IPS DF 4.7 (cell line): ENCODE data around the gene POU2F2.

ENCODE experiments used
- DNase-seq: peaks from one replicate; pipeline ENCODE4 v3.0.0-alpha.2; 2013; ENCODE audit warnings: low spot score; ENCODE audit errors: extremely low read depth

Gene POU2F2

DNA sequence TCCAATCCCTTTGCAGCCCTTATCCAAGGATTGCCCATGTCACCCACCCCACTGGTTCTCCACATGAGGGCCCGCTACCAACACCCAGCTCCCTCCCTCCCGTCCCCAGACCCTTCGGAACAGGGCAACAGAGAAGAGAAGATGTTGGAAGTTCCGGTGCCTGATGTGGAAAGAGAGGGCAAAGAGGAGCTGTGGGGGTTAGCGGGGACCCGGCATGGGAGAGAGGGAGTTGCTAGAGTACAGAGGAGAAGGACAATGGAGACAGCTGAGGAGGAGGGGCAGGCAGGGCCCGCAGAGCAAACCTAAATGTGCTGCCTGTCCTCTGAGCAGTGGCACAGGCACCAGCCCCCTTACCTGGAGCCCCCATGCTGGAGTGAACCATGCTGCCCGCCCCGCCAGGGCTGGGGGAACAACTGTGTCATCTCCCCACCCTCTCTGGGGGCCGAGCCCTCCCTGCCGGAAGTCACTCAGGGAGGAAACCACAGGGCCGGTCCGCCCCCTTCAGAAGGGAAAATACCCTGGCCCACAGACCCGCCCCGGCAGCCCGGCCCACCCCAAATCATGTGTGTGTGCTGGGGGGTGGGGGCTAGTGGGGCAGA is at the start of gene POU2F2:
TSS of gene POU2F2 (minus strand) at position 417 of the 599 bp plus-strand sequence. CDS start at position 382, 35 bp downstream.
- no peak for DNase-seq

GRCh38 chr19:42178791-42179674 is 46.8 kb upstream of the POU2F2 start:
- DNase-seq: peak; percentile 49

- no peak for DNase-seq
Observed at GRCh38 chr19:42177686-42178019, 45.4 kb upstream of the POU2F2 start.

DNA sequence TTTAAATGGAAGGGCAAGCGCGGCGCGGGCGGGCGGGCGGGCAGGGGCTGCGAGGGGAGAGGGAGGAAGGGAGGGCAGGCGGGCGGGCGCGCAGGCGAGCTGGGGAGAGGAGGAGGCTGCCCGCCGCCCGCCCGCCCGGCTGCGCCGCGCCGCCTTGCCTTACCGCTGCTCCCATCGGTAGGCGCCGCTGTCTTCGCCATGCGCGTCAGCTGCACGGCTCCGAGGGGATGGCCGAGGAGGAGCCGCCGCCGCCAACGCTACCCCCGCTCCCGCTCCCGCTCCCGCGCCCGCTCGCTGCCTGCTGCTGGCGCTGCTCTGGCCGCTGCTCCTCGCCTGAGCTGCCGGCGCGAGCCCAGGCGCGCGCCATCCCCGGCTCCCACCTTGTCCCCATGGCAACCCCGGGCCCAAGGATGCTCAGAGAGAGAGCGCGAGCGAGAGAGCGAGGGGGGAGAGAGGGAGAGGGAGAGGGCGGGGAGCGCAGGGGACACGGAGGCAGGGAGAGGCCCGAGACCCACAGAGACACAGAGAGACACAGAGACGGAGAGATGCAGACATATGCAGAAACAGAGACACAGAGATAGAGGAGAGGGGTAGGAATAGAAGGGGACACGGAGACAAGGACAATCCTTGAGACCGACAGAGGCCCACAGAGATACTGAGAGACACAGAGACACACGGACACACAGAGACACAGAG is 44.9 kb upstream of the POU2F2 start:
- DNase-seq: no peak

DNA sequence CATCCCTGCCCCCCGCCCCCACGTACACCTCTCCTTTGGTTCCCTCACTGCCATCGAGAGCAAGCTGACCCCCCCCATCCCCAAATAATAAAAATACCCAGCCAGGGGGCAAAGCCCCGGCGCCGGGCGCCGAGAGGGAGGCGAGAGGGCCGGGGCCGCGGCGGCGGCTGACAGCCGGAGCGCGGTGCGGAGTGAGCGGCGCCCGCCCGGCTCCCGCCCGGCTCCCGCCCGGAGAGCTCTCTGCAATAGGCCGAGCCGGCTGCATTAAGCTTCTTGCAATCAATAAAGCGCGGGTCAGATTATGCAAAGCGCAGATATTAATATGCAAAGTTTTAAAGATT is 44.4 kb upstream of the POU2F2 start:
- DNase-seq: no peak

- DNase-seq: no peak
Observed at GRCh38 chr19:42175952-42176648, 43.9 kb upstream of the POU2F2 start.

DNA sequence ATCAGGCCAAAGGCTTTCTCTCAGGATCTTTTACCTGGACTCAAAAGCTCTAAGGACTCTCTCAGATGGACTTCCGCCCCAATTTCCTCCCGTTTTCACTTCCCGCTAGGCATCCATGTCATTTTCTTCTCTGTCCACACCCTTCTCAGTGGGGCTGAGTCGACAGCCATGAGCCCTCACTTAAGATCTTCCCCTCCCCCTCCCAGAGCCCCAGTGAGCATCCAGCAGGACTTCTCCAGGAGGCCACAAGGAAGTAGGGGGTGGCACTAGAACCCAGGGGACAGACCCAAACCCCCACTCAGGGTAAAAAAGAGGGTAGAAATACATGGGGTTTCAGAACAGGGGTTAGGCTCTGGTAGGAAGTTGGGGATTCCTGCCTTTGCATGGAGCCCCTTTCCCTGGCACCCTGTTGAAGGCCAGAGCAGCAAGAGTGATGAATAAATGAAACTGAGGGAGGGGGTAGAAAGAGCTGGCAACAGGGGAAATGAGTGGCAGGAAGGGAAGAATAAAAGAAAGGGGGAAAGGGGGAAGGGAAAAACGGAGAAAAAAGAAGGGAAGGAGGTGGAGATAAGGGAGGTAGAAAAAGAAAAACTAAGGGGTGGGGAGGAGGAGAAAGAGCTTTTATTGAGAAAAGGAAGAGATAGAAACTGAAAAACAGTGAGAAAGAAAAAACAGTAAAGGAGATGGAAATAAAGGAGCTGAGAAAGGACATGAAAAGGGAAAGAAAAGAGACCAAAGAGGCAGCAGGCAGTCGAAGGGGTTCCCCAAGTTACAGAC is 42.9 kb upstream of the POU2F2 start:
- DNase-seq: no peak

DNA sequence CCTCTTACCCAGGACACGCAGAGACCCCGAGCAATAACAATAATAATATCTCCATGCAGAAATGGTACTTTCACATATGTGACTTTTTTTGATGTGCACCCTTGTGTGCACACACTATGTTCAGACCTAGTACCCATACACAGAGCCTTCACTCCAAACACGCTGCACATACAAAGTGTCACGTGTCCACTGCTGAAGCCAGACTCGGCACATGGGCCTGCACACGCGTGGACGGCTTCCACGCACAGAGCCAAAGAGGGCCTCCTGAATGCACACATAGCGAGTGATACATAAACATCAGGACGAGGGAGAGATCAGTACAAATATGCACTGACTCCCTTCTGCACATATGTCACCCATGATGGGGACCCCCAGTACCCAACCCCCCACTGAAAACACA is 41.9 kb upstream of the POU2F2 start:
- no peak for DNase-seq

DNA sequence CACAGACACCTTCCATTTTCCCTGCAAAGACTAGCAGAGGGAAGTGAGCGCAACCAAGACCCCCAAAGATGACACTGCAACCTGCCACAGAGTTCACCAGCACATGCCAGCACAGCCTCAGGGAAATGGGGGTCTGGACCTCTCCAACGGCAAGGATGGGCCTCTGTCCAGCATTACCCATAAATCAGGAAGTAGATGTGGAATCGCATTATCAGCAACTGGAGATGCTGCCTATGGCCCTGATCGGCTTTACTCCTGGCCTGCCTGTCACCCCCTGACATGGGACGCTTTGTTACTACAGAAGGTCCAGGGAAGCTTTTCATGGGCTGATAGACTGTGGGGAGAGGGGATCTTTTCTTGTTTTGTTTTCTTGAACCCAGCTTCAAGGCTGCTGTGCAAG is 41.4 kb upstream of the POU2F2 start:
- DNase-seq: no peak

DNA sequence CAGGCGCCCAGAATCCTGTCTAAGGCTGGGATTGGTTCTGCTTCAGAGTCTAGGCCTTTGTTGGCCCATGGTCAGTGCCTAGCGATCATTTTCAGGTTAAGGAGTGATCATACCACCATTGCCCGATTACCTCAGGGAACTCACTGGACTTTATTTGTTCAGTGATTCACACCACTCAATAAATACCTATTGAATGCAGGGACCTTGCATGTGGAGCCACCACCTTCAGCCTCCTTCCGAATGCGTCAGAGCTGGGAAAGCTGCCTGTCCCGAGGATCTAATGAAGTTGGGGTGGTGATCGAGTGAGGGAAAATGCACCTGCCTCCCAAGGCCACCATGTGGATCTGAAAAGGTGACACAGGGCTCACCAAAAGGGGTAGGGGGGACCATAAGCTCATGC is 40.0 kb upstream of the POU2F2 start:
- DNase-seq: no peak

DNA sequence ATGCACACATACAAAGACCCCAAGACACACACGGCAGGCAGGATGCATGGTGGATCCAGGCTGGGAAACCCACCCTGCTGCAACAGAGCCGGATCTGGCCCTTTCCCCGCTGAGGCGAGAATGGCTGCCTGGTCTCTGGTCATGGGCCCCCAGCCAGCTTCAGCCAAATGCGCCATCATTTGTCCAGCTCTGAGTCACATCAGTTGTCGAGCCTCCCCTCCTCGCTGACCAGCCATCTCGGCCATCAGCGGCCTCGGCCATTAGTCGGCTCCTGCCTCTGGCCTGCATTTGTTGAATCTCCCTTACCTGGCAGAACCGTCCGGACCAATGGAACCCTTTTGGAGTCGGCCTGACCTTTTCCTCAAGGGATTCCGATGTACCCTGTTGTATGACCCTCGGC is 38.5 kb upstream of the POU2F2 start:
- DNase-seq: no peak

DNA sequence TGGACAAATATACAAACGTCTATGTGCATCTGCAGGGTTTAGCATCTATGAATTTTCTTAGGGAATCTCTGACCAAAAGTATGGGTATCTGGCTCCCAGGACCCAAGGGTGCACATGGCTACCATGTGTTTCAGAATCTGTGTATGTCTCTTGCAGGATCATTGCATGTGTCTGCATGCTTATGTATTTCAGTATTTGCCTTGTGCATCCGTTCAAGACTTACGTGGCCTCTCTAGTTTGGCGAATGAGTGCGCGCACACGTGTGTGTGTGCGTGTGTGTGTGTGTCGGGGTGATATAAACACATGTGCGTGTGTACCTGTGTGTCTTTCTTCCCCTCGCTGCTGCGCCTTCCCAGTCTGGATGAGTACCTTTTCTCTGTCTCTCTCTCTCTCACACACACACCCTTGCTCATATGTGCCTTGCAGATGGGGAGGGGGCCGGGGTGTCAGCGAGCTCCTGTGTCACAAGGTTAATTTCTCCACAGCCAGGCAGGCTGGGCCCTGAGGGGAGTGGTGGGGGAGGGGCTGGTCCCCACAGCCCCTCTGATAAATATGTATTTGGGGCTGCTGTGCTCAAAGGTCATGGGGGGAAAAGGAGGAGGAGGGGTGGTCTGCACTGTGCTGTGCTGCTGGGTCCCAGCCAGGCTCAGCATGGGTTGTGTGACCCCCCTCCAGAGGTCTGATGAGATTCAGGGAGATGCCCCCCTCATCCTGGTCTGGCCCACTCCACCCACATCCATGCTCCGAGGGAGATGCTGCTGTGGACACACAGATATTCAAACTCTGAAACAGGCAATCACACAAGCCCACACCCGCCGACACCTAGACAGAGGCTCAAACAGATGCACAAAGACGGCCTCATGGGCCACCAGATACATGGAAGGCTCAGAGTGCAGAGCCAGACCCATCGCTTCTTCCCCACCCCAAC is 37.5 kb upstream of the POU2F2 start:
- no peak for DNase-seq

- no peak for DNase-seq
Observed at GRCh38 chr19:42168206-42168605, 36.0 kb upstream of the POU2F2 start.

GRCh38 chr19:42166316-42166715 is 34.1 kb upstream of the POU2F2 start:
- DNase-seq: no peak

GRCh38 chr19:42165146-42165545 is 32.9 kb upstream of the POU2F2 start:
- DNase-seq: no peak

DNA sequence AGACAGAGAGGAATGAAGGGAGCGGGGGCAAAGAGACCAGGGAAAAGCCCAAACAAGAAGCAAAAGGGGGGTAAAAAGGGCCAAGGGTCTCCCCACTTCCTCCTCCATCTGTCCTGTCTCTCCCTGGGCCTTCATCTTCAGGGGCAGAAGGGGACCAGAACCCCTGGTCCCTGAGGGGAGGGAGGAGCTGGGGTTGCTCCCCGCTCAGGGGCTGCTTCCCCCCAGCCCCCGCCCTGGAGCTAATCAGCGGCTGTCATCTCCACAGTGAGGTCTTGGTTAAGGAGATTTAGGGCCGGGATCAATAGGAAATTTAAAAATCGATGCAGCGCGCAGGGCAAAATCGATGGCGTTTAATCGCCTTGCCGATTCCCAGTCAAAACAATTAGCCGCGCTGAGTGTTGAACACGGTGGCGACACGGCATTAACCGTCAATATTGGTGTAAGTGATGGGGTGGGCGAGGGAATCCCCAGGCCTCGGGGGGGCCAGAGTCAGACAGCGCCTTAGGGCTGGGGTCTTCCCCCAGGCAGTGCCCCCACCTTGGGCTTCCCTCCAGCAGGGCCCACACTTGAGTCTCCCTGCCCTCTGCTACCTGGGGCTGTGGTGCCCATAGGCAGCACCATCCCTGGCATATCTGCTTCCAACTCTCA is 29.5 kb upstream of the POU2F2 start:
- DNase-seq: no peak

DNA sequence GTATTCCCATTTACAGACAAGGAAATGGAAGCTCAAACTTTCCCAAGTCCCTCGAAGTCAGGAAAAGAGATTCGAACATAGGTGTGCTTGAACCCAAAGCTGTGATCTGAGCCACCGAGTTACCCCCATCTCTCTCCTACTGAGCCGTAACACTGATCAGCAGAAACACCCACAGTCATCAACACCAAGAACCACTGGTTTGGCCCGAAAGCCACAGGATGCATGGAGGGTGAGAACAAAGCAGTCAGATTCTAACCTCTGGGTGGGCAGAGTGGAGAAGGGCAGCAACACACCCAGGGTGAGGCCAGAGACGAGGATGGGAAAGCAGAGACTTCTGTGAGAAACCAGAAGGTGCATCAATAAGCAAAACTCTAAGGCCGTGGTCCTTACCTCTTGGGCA is 27.7 kb upstream of the POU2F2 start:
- DNase-seq: no peak

DNA sequence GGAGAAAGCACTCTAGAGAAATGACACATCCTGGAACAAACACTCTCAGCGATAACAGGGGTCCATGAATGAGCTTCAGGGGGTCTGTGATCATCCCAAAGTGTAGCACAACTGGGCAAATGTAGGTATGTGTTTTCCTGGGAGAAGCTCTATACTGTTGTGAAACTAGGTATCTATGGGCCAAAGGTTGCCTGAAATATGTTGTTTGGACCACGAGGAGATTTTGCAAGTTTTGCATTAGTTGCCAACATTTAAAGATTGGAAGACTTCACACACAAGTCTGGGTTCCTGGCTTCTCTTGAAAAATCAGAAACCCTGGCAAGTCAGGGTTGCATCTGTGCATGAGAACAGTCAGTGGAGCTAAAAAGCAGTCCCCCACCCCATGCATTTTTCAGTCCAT is 26.7 kb upstream of the POU2F2 start:
- DNase-seq: no peak

DNA sequence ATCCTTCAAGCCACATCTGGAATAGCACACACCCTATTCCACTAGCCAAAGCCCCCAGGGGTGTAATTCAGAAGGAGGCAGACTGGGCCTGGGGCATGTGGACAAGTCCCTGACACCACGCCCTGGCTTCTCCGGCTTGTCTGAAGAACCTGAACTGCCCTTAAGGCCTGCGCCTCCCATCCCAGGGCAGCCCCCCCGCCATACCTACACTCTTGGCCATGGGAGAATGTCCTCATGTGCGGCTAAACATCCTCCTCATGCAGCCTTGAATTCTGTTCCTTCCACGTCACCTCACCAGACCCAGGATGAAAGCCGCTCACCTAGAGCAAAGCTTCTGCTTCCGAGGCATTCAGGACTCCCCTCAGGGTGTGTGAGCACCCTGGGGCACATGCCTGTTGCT is 24.3 kb upstream of the POU2F2 start:
- no peak for DNase-seq

DNA sequence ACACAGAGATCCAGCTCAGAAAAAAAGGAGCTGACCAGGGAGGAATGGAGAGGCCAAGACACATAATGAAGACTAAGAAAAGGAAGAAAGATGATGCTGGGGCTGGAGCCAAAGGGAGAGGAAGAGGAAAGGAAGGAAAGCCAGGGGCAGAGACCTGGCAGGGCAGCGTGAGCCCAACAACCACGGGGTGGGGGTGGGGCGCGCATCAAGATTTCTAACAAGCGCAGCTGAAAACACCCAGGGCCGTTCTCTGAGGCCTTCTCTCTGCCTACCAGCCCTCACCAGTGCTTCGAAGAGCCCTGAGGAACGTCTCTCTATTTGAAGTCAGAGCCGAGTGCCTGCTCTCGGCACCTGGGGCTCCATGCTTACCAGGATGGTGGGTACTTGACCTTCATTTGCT is 23.6 kb upstream of the POU2F2 start:
- DNase-seq: no peak
